GM23248 (cell line): ENCODE data around the gene CCZ1. TPM values are rescaled to one million over a fixed set of nuclear protein-coding genes. Genes with fewer than 3 reads are reported as not detected.
"Not testable (repeated sequence)": the region's sequence is repeated elsewhere in the genome, so short reads cannot be mapped to it uniquely, and the experiment has no call there.

ENCODE experiments used
- DNase-seq: peaks from one replicate; pipeline ENCODE4 v3.0.0-alpha.2; 2015
- H2AFZ ChIP-seq: fragments of 200-600 bp; sonication (generic); 2 replicates; pipeline ENCODE4 v1.6.1; 2016; ENCODE audit warnings: antibody characterized with exemption
- H3F3A ChIP-seq: fragments of 200-600 bp; sonication (generic); 2 replicates; pipeline ENCODE4 v1.6.1; 2016; ENCODE audit warnings: mild to moderate bottlenecking, antibody characterized with exemption, mixed run types; ENCODE audit not compliant: insufficient read depth
- H3K27ac ChIP-seq: fragments of 200-600 bp; sonication (generic); 2 replicates; pipeline ENCODE4 v1.5.1; 2016; ENCODE audit warnings: mild to moderate bottlenecking
- H3K27me3 ChIP-seq: fragments of 200-600 bp; sonication (generic); replicated peaks from 2 replicates; pipeline ENCODE4 v1.6.1; 2016; ENCODE audit warnings: mild to moderate bottlenecking; ENCODE audit not compliant: insufficient read depth
- H3K36me3 ChIP-seq: fragments of 200-600 bp; sonication (generic); 2 replicates; pipeline ENCODE4 v1.6.1; 2016; ENCODE audit warnings: low read depth, mild to moderate bottlenecking
- H3K4me1 ChIP-seq: fragments of 200-600 bp; sonication (generic); 2 replicates; pipeline ENCODE4 v1.6.1; 2016; ENCODE audit warnings: mild to moderate bottlenecking; ENCODE audit not compliant: insufficient read depth
- H3K4me2 ChIP-seq: fragments of 200-600 bp; sonication (generic); one replicate; pipeline ENCODE4 v1.6.1; 2016; ENCODE audit warnings: mild to moderate bottlenecking; ENCODE audit not compliant: unreplicated experiment
- H3K4me3 ChIP-seq: fragments of 200-600 bp; sonication (generic); 2 replicates; pipeline ENCODE4 v1.5.1; 2016; ENCODE audit warnings: mild to moderate bottlenecking
- H3K79me2 ChIP-seq: fragments of 200-600 bp; sonication (generic); 2 replicates; pipeline ENCODE4 v1.6.1; 2016; ENCODE audit warnings: mild to moderate bottlenecking; ENCODE audit not compliant: insufficient read depth
- H3K9ac ChIP-seq: fragments of 200-600 bp; sonication (generic); 2 replicates; pipeline ENCODE4 v1.6.1; 2016; ENCODE audit warnings: mild to moderate bottlenecking
- H3K9me2 ChIP-seq: fragments of 200-600 bp; sonication (generic); 2 replicates; pipeline ENCODE4 v1.6.1; 2016; ENCODE audit warnings: mixed run types, mild to moderate bottlenecking, moderate library complexity; ENCODE audit not compliant: insufficient read depth
- H3K9me3 ChIP-seq: fragments of 200-600 bp; sonication (generic); one replicate; pipeline ENCODE4 v1.6.1; 2017; ENCODE audit warnings: low read depth
- H4K20me1 ChIP-seq: fragments of 200-600 bp; sonication (generic); 2 replicates; pipeline ENCODE4 v1.6.0; 2016; ENCODE audit not compliant: insufficient read depth
- EZH2 ChIP-seq: fragments of 200-600 bp; sonication (generic); IDR thresholded peaks from 2 replicates; pipeline ENCODE4 v1.6.1; 2018; ENCODE audit warnings: antibody characterized with exemption, mild to moderate bottlenecking; ENCODE audit not compliant: insufficient read depth, poor library complexity, severe bottlenecking
- EZH2phosphoT487 ChIP-seq: fragments of 200-600 bp; sonication (generic); IDR thresholded peaks from 2 replicates; pipeline ENCODE4 v1.6.1; 2018; ENCODE audit warnings: antibody characterized with exemption, moderate library complexity, mild to moderate bottlenecking, low read depth; ENCODE audit not compliant: insufficient read depth
- WGBS, 2 experiments: methylation state at CpG; one replicate each; pipeline ENCODE4 v1.1.6; 2015 to 2017; ENCODE audit warnings: low lambda C conversion rate in 2 of 2, low coverage in 1 of 2; ENCODE audit errors: missing lambda C conversion rate in 2 of 2; 5-methylcytosine and 5-hydroxymethylcytosine counted together
- in situ Hi-C: fragments of 300-500 bp; cut with MboI; formaldehyde crosslinking; loops from 2 replicates; pipeline ENCODE4 v1.15.0; 2020
- polyA plus RNA-seq: library from polyadenylated mRNA; unstranded; fragments of >200 nt; fragmentation: Nextera tagmentation; extraction: Ambion mirVana; gene quantifications from 2 replicates; pipeline ENCODE4 v1.2.1, GENCODE V29; 2016
- total RNA-seq: library from RNA; depleted of rRNA; stranded (reverse); fragments of >200 nt; shearing (Covaris generic); gene quantifications from 2 replicates; pipeline ENCODE4 v1.2.3, GENCODE V29; 2014

Gene CCZ1
- total and polyA plus RNA-seq, 2 experiments from 2014 or later = 82.1 to 115 TPM

GRCh38 chr7:5862753-5863366, 35.7 kb upstream of the CCZ1 start:
- not testable (repeated sequence) for DNase-seq, H3K4me3 ChIP-seq, H3K4me2 ChIP-seq, H3F3A ChIP-seq, H2AFZ ChIP-seq, H4K20me1 ChIP-seq, H3K27ac ChIP-seq, H3K4me1 ChIP-seq, H3K9ac ChIP-seq, H3K9me3 ChIP-seq, H3K9me2 ChIP-seq, H3K79me2 ChIP-seq, H3K36me3 ChIP-seq
- in situ Hi-C loops = loop anchor here (25.0 kb wide), 1 partner anchor 149 kb away; the partner anchor contains the start of genes AIMP2 and PMS2
- peaks cover 27% of the 10 kb centered on the region for H3K27me3 ChIP-seq
- WGBS, 2 experiments = 59 to 68% methylated on average over 5 of the region's 5 CpGs

- H3K4me2 ChIP-seq, H2AFZ ChIP-seq, H3F3A ChIP-seq, H3K4me1 ChIP-seq, H3K9ac ChIP-seq, DNase-seq, H3K36me3 ChIP-seq, H3K27ac ChIP-seq, H3K9me3 ChIP-seq, H3K9me2 ChIP-seq, H3K79me2 ChIP-seq, H3K4me3 ChIP-seq, H4K20me1 ChIP-seq: not testable (repeated sequence)
- peaks cover 27% of the 10 kb centered on the region for H3K27me3 ChIP-seq
- WGBS, 2 experiments = 46 to 49% methylated on average over 9 of the region's 9 CpGs
- in situ Hi-C loops = loop anchor here (25.0 kb wide), 1 partner anchor 147 kb away; the partner anchor contains the start of genes AIMP2 and PMS2
These were observed 33.1 kb upstream of the CCZ1 start for GRCh38 chr7:5865279-5865931.

GRCh38 chr7:5867060-5867459, 31.5 kb upstream of the CCZ1 start:
- Histone ChIP-seq H3F3A (no peaks in the 10 kb centered on the region), H3K27me3 (peaks cover 27% of the 10 kb centered on the region), H3K4me3 (no peak overlapping the region), H2AFZ (no peak overlapping the region), H3K9me3 (no peaks in the 10 kb centered on the region), H3K4me1 (no peaks in the 10 kb centered on the region), H4K20me1 (no peaks in the 10 kb centered on the region), H3K79me2 (no peaks in the 10 kb centered on the region), H3K36me3 (no peaks in the 10 kb centered on the region), H3K4me2 (no peak overlapping the region), H3K9me2 (no peaks in the 10 kb centered on the region), H3K9ac (no peak overlapping the region), H3K27ac (no peak overlapping the region)
- in situ Hi-C loops = loop anchor here (25.0 kb wide), 1 partner anchor 145 kb away; the partner anchor contains the start of genes AIMP2 and PMS2
- TF ChIP-seq EZH2 (no peak), EZH2phosphoT487 (no peak)
- WGBS, 2 experiments = 61 to 66% methylated on average over 6 of the region's 6 CpGs
- DNase-seq = no peak

GRCh38 chr7:5868928-5869341, 29.6 kb upstream of the CCZ1 start:
- in situ Hi-C loops = loop anchor here (25.0 kb wide), 1 partner anchor 143 kb away; the partner anchor contains the start of genes AIMP2 and PMS2

More at GRCh38 chr7:5868928-5869341, 29.6 kb upstream of the CCZ1 start:
- H3K9me2 ChIP-seq, H3K4me1 ChIP-seq, H3F3A ChIP-seq, H3K9ac ChIP-seq, H3K79me2 ChIP-seq, H3K4me2 ChIP-seq, H4K20me1 ChIP-seq, H3K27ac ChIP-seq, H3K36me3 ChIP-seq, H2AFZ ChIP-seq, H3K4me3 ChIP-seq, H3K9me3 ChIP-seq: not testable (repeated sequence)
- H3K27me3 ChIP-seq = peaks cover 27% of the 10 kb centered on the region
- peak; percentile 13 for DNase-seq
- 46 to 54% methylated on average over 6 of the region's 6 CpGs for WGBS, 2 experiments
